BJ (cell line): ENCODE data around the gene RIPOR3. TPM values are rescaled to one million over a fixed set of nuclear protein-coding genes. Genes with fewer than 3 reads are reported as not detected.

ENCODE experiments used
- CTCF ChIA-PET: fragments of 350-600 bp; formaldehyde crosslinking; extraction: SDS; loops from one replicate; lab custom pipeline; 2021; ENCODE audit warnings: antibody characterized with exemption, inconsistent platforms; lab: Yijun Ruan, JAX
- POLR2A ChIA-PET: fragments of 300-600 bp; sonication (Branson Sonifier 250); formaldehyde crosslinking; extraction: SDS; loops from one replicate; lab custom pipeline; 2021; ENCODE audit warnings: antibody characterized with exemption; lab: Charles Lee
- DNase-seq: peaks from one replicate; pipeline ENCODE4 v3.0.0-alpha.2; 2011; ENCODE audit warnings: low read depth
- H3K27me3 ChIP-seq: 2 replicates; pipeline ENCODE4 v1.6.0; 2011; ENCODE audit warnings: low read length; ENCODE audit not compliant: control insufficient read depth, insufficient read depth
- H3K36me3 ChIP-seq: 2 replicates; pipeline ENCODE4 v1.5.1; 2011; ENCODE audit warnings: low read length; ENCODE audit not compliant: control insufficient read depth, insufficient read depth
- H3K4me3 ChIP-seq: 2 replicates; pipeline ENCODE4 v1.5.1; 2011; ENCODE audit warnings: low read depth, mild to moderate bottlenecking, control low read depth, low read length
- CTCF ChIP-seq: IDR thresholded peaks from 2 replicates; pipeline ENCODE4 v1.5.1; 2011; ENCODE audit warnings: low read depth, mild to moderate bottlenecking, control low read depth, inconsistent platforms, low read length, moderate library complexity; ENCODE audit not compliant: insufficient read depth
- polyA plus RNA-seq: library from polyadenylated mRNA; depleted of rRNA; stranded (reverse); fragments of >200 nt; gene quantifications from 2 replicates; pipeline ENCODE4 v1.2.3, GENCODE V29; 2011

The RIPOR3 gene
- polyA plus RNA-seq, 1 experiment, result 1.2 TPM

- POLR2A ChIA-PET, result no interaction called here
- no peak for DNase-seq
- Histone ChIP-seq H3K27me3 (no peaks in the 10 kb centered on the region), H3K36me3 (peaks cover 28% of the 10 kb centered on the region), H3K4me3 (no peak overlapping the region)
- no peak for TF ChIP-seq CTCF
- CTCF ChIA-PET, result interaction anchor here (0.6 to 4.7 kb wide), 14 partner anchors 9 to 390 kb away, joined by 3 to 40 read pairs (median 7); no protein-coding TSS in a partner anchor
Observed at GRCh38 chr20:50587291-50587961, 103.9 kb downstream of the RIPOR3 start.

- H3K4me3 ChIP-seq, result no peak overlapping the region
- H3K36me3 ChIP-seq, result peaks cover 28% of the 10 kb centered on the region
- H3K27me3 ChIP-seq, result no peaks in the 10 kb centered on the region
- ChIA-PET POLR2A (no interaction called here), CTCF (interaction anchor here (0.9 to 4.7 kb wide), 10 partner anchors 9 to 163 kb away, joined by 3 to 40 read pairs (median 8); no protein-coding TSS in a partner anchor)
- no peak for DNase-seq
- no peak for TF ChIP-seq CTCF
Observed at GRCh38 chr20:50586531-50587232, 104.7 kb downstream of the RIPOR3 start.

GRCh38 chr20:50585678-50586077 lies 105.7 kb downstream of the RIPOR3 start:
- H3K4me3 ChIP-seq, result no peak overlapping the region
- ChIA-PET CTCF (interaction anchor here (0.7 to 3.4 kb wide), 6 partner anchors 10 to 164 kb away, joined by 3 to 16 read pairs (median 6); no protein-coding TSS in a partner anchor), POLR2A (no interaction called here)
- no peak for TF ChIP-seq CTCF
- H3K27me3 ChIP-seq, result no peaks in the 10 kb centered on the region
- H3K36me3 ChIP-seq, result peaks cover 34% of the 10 kb centered on the region
- no peak for DNase-seq

- peaks cover 36% of the 10 kb centered on the region for H3K36me3 ChIP-seq
- POLR2A ChIA-PET, result no interaction called here
- CTCF ChIA-PET, result interaction anchor here (0.7 to 3.4 kb wide), 6 partner anchors 9 to 165 kb away, joined by 3 to 16 read pairs (median 6); no protein-coding TSS in a partner anchor
Observed at GRCh38 chr20:50585214-50585613, 106.1 kb downstream of the RIPOR3 start.

More at GRCh38 chr20:50585214-50585613, 106.1 kb downstream of the RIPOR3 start:
- DNase-seq, result no peak
- Histone ChIP-seq H3K4me3 (no peak overlapping the region), H3K27me3 (no peaks in the 10 kb centered on the region)
- no peak for TF ChIP-seq CTCF
